DMS53 treated with DMSO at 0.1 percent for 48 hours (cell line): ENCODE measurements around the gene WDR88.
"Not testable (repeated sequence)": the region's sequence is repeated elsewhere in the genome, so short reads cannot be mapped to it uniquely, and the experiment has no call there.

Experiments used
- DNase-seq: peaks from one replicate; lab custom pipeline; 2025; ENCODE audit not compliant: unreplicated experiment; lab: John Stamatoyannopoulos, UW

Gene WDR88

GRCh38 chr19:33171222-33171795, 39.4 kb downstream of the WDR88 start:
- no peak for DNase-seq

GRCh38 chr19:33171916-33172359, 40.0 kb downstream of the WDR88 start:
- peak; percentile 29 for DNase-seq

GRCh38 chr19:33174186-33174585, 42.3 kb downstream of the WDR88 start:
- no peak for DNase-seq

GRCh38 chr19:33175156-33175782, 43.4 kb downstream of the WDR88 start:
- no peak for DNase-seq

GRCh38 chr19:33175886-33176669, 44.2 kb downstream of the WDR88 start:
- DNase-seq, result no peak

GRCh38 chr19:33176670-33177416, 44.9 kb downstream of the WDR88 start:
- peak; percentile 100 for DNase-seq

GRCh38 chr19:33177417-33177979, 45.6 kb downstream of the WDR88 start:
- DNase-seq, result peak; percentile 83

- DNase-seq, result no peak
Measured at GRCh38 chr19:33186431-33187182, 54.7 kb downstream of the WDR88 start.

- DNase-seq, result no peak
Measured at GRCh38 chr19:33187183-33187540, 55.2 kb downstream of the WDR88 start.

GRCh38 chr19:33189453-33189852, 57.5 kb downstream of the WDR88 start:
- DNase-seq, result no peak

- not testable (repeated sequence) for DNase-seq
Measured at GRCh38 chr19:33191092-33191491, 59.2 kb downstream of the WDR88 start.

- no peak for DNase-seq
Measured at GRCh38 chr19:33191501-33191900, 59.6 kb downstream of the WDR88 start.

- DNase-seq, result no peak
Measured at GRCh38 chr19:33192010-33192409, 60.1 kb downstream of the WDR88 start.

- DNase-seq, result no peak
Measured at GRCh38 chr19:33193269-33193864, 61.5 kb downstream of the WDR88 start.

GRCh38 chr19:33193865-33194362, 62.0 kb downstream of the WDR88 start, which contains the start of gene LRP3:
Gene LRP3, plus strand, starts transcription at chr19:33194330. Its CDS starts 456 bp downstream, at chr19:33194786.
- DNase-seq, result no peak

GRCh38 chr19:33194532-33194885, 62.6 kb downstream of the WDR88 start:
- no peak for DNase-seq

- no peak for DNase-seq
Measured at GRCh38 chr19:33194886-33195644, 63.2 kb downstream of the WDR88 start.

GRCh38 chr19:33195645-33196347, 63.9 kb downstream of the WDR88 start:
- no peak for DNase-seq
